Measurements from ENCODE around the gene MXRA8. TPM values are rescaled to one million over a fixed set of nuclear protein-coding genes. Genes with fewer than 3 reads are reported as not detected.

The MXRA8 gene
- total RNA-seq, 2 donors from 2014 or later = not detected

GRCh38 chr1:1307261-1307922 is 51.0 kb downstream of the MXRA8 start:
- DNase-seq (ENCODE audit: low spot score) (no peak), ATAC-seq (peak; percentile 1 to 4)
- H3K27ac Mint-ChIP-seq = peak overlapping the region in 1 of 2 donors; percentile 62
- H3K4me1 Mint-ChIP-seq (ENCODE audit: low read depth in 2 of 2) = peaks cover 12 to 14% of the 10 kb centered on the region in 2 donors
- H3K4me3 Mint-ChIP-seq = peak overlapping the region; percentile 91
- no peaks in the 10 kb centered on the region for H3K36me3 Mint-ChIP-seq
- no peaks in the 10 kb centered on the region for H3K9me3 Mint-ChIP-seq
- H3K27me3 Mint-ChIP-seq = no peaks in the 10 kb centered on the region

- Mint-ChIP-seq H3K27me3 (no peaks in the 10 kb centered on the region), H3K36me3 (no peaks in the 10 kb centered on the region), H3K4me3 (peak overlapping the region; percentile 91), H3K27ac (peak overlapping the region; percentile 62 to 70), H3K9me3 (no peaks in the 10 kb centered on the region), H3K4me1 (ENCODE audit: low read depth in 2 of 2) (peaks cover 12 to 14% of the 10 kb centered on the region in 2 donors)
- DNase-seq (ENCODE audit: low spot score) (no peak), ATAC-seq (no peak)
These were observed 51.6 kb downstream of the MXRA8 start for GRCh38 chr1:1306661-1307260.

- Mint-ChIP-seq H3K4me1 (ENCODE audit: low read depth in 2 of 2) (peaks cover 12 to 14% of the 10 kb centered on the region in 2 donors), H3K27me3 (no peaks in the 10 kb centered on the region), H3K9me3 (no peaks in the 10 kb centered on the region), H3K4me3 (peak overlapping the region; percentile 91), H3K36me3 (no peaks in the 10 kb centered on the region), H3K27ac (peak overlapping the region; percentile 62 to 70)
- no peak for DNase-seq (ENCODE audit: low spot score)
- no peak for ATAC-seq
These were observed 52.2 kb downstream of the MXRA8 start for GRCh38 chr1:1306070-1306660.

- H3K4me3 Mint-ChIP-seq = peak overlapping the region; percentile 91
- H3K36me3 Mint-ChIP-seq = no peaks in the 10 kb centered on the region
- no peaks in the 10 kb centered on the region for H3K27me3 Mint-ChIP-seq
- peaks cover 12 to 14% of the 10 kb centered on the region in 2 donors for H3K4me1 Mint-ChIP-seq (ENCODE audit: low read depth in 2 of 2)
- H3K27ac Mint-ChIP-seq = peak overlapping the region; percentile 62 to 70
- DNase-seq (ENCODE audit: low spot score) (no peak), ATAC-seq (no peak)
- H3K9me3 Mint-ChIP-seq = no peaks in the 10 kb centered on the region
These were observed 52.9 kb downstream of the MXRA8 start for GRCh38 chr1:1305300-1306069.

- DNase-seq (ENCODE audit: low spot score) = no peak
- H3K36me3 Mint-ChIP-seq = no peaks in the 10 kb centered on the region
- H3K9me3 Mint-ChIP-seq = no peaks in the 10 kb centered on the region
- no peak overlapping the region for H3K27ac Mint-ChIP-seq
- H3K27me3 Mint-ChIP-seq = no peaks in the 10 kb centered on the region
- no peak for ATAC-seq
- peaks cover 12 to 14% of the 10 kb centered on the region in 2 donors for H3K4me1 Mint-ChIP-seq (ENCODE audit: low read depth in 2 of 2)
- H3K4me3 Mint-ChIP-seq = peak overlapping the region; percentile 27
These were observed 53.7 kb downstream of the MXRA8 start for GRCh38 chr1:1304331-1305299.

GRCh38 chr1:1303736-1304135 is 54.6 kb downstream of the MXRA8 start:
- ATAC-seq (no peak), DNase-seq (ENCODE audit: low spot score) (no peak)
- H3K4me3 Mint-ChIP-seq = no peak overlapping the region
- H3K4me1 Mint-ChIP-seq (ENCODE audit: low read depth in 2 of 2) = peaks cover 12 to 14% of the 10 kb centered on the region in 2 donors
- no peaks in the 10 kb centered on the region for H3K9me3 Mint-ChIP-seq
- no peak overlapping the region for H3K27ac Mint-ChIP-seq
- no peaks in the 10 kb centered on the region for H3K36me3 Mint-ChIP-seq
- no peaks in the 10 kb centered on the region for H3K27me3 Mint-ChIP-seq

GRCh38 chr1:1302951-1303509 is 55.3 kb downstream of the MXRA8 start:
- H3K9me3 Mint-ChIP-seq = no peaks in the 10 kb centered on the region
- H3K4me3 Mint-ChIP-seq = no peak overlapping the region
- no peak overlapping the region for H3K27ac Mint-ChIP-seq
- no peaks in the 10 kb centered on the region for H3K27me3 Mint-ChIP-seq
- ATAC-seq = no peak
- H3K4me1 Mint-ChIP-seq (ENCODE audit: low read depth in 2 of 2) = peaks cover 12 to 14% of the 10 kb centered on the region in 2 donors
- H3K36me3 Mint-ChIP-seq = no peaks in the 10 kb centered on the region
- DNase-seq (ENCODE audit: low spot score) = no peak

Other genes starting within 250 kb of the MXRA8 start
- gene C1orf159, start 242.5 kb downstream of the MXRA8 start, total RNA-seq = 10 to 100 TPM; 18.6 to 37.1 TPM
- under 1 TPM in 1 of 2 donors, not detected in 1; 0.31 TPM for gene TTLL10, start 184.7 kb downstream of the MXRA8 start, total RNA-seq
- gene TNFRSF18, start 152.0 kb downstream of the MXRA8 start, total RNA-seq = 100 to 1,000 TPM; 295 to 591 TPM
- gene TNFRSF4, start 144.4 kb downstream of the MXRA8 start, total RNA-seq = 100 to 1,000 TPM in 1 of 2 donors, 10 to 100 TPM in 1; 56.8 to 305 TPM
- 100 to 1,000 TPM; 243 to 251 TPM for gene SDF4, start 126.6 kb downstream of the MXRA8 start, total RNA-seq
- 10 to 100 TPM; 23.8 to 28.1 TPM for gene B3GALT6, start 126.3 kb downstream of the MXRA8 start, total RNA-seq
- gene C1QTNF12, start 111.8 kb downstream of the MXRA8 start, total RNA-seq = 1 to 10 TPM; 5.2 to 5.6 TPM
- 100 to 1,000 TPM in 1 of 2 donors, 10 to 100 TPM in 1; 70.6 to 119 TPM for gene UBE2J2, start 84.7 kb downstream of the MXRA8 start, total RNA-seq
- gene SCNN1D, start 78.1 kb downstream of the MXRA8 start, total RNA-seq = 1 to 10 TPM; 1.5 to 3.2 TPM
- gene ACAP3, start 50.6 kb downstream of the MXRA8 start, total RNA-seq = 10 to 100 TPM; 32.5 to 60.5 TPM
- gene PUSL1, start 50.0 kb downstream of the MXRA8 start, total RNA-seq = 10 to 100 TPM; 19.2 to 39.0 TPM
- gene INTS11, start 33.9 kb downstream of the MXRA8 start, total RNA-seq = 100 to 1,000 TPM; 122 to 204 TPM
- 10 to 100 TPM; 15.7 to 20.1 TPM for gene CPTP, start 33.8 kb downstream of the MXRA8 start, total RNA-seq
- gene TAS1R3, start 27.3 kb downstream of the MXRA8 start, total RNA-seq = under 1 TPM; 0.81 to 0.89 TPM
- 10 to 100 TPM; 29.4 to 66.5 TPM for gene DVL1, start 9.1 kb downstream of the MXRA8 start, total RNA-seq
- 100 to 1,000 TPM; 106 to 216 TPM for gene AURKAIP1, start 16.7 kb upstream of the MXRA8 start, total RNA-seq
- gene CCNL2, start 40.8 kb upstream of the MXRA8 start, total RNA-seq = 100 to 1,000 TPM; 124 to 196 TPM
- 100 to 1,000 TPM; 138 to 175 TPM for gene MRPL20, start 48.7 kb upstream of the MXRA8 start, total RNA-seq
- not detected for gene ANKRD65, start 62.7 kb upstream of the MXRA8 start, total RNA-seq
- 1 to 10 TPM; 1.3 to 7.7 TPM for gene VWA1, start 77.1 kb upstream of the MXRA8 start, total RNA-seq
- 1 to 10 TPM in 1 of 2 donors, under 1 TPM in 1; 0.17 to 1.7 TPM for gene ATAD3C, start 91.1 kb upstream of the MXRA8 start, total RNA-seq
- gene ATAD3B, start 113.2 kb upstream of the MXRA8 start, total RNA-seq = 100 to 1,000 TPM in 1 of 2 donors, 10 to 100 TPM in 1; 56.6 to 126 TPM
- 100 to 1,000 TPM in 1 of 2 donors, 10 to 100 TPM in 1; 52.7 to 126 TPM for gene ATAD3A, start 153.6 kb upstream of the MXRA8 start, total RNA-seq
- gene TMEM240, start 182.1 kb upstream of the MXRA8 start, total RNA-seq = 1 to 10 TPM in 1 of 2 donors, not detected in 1; 1.6 TPM
- gene SSU72, start 216.3 kb upstream of the MXRA8 start, total RNA-seq = 100 to 1,000 TPM in 1 of 2 donors, 10 to 100 TPM in 1; 97.6 to 146 TPM
- gene FNDC10, start 241.6 kb upstream of the MXRA8 start, total RNA-seq = 1 to 10 TPM in 1 of 2 donors, under 1 TPM in 1; 0.81 to 2.4 TPM

Measured in natural killer cell treated with Interleukin-12 subunit alpha and Interleukin-12 subunit beta and Interleukin-15 and Interleukin-18, amount 100 ng/mL, for 72 hours (primary cell).